ENCODE measurements around the gene DDX52. TPM values are rescaled to one million over a fixed set of nuclear protein-coding genes. Genes with fewer than 3 reads are reported as not detected.

Gene DDX52
- total and polyA plus RNA-seq, 2 of the 8 experiments (the other 6 are each of a cell fraction or from before 2014, with no cell fraction given): 10.0 to 45.9 TPM

GRCh38 chr17:37642681-37643080, 565 bp downstream of the DDX52 start (continued):
- no peak for TF ChIP-seq CHD7 (IDR thresholded peaks at IDR 0.05; ENCODE audit: insufficient replicate concordance, low read length)
- no peak for TF ChIP-seq CHD1 (IDR thresholded peaks at IDR 0.05; ENCODE audit: low read depth, low read length)
- TF ChIP-seq CHD2 (IDR thresholded peaks at IDR 0.05; ENCODE audit: low read length): no peak
- no peak for TF ChIP-seq CREB1 (IDR thresholded peaks at IDR 0.05)
- no peak for TF ChIP-seq RBBP5 (IDR thresholded peaks at IDR 0.05; ENCODE audit: borderline replicate concordance, low read depth, low read length)
- no peak for TF ChIP-seq ATF3 (IDR thresholded peaks at IDR 0.05; ENCODE audit: insufficient read depth, low read depth, low read length)
- TF ChIP-seq ASH2L (IDR thresholded peaks at IDR 0.05; ENCODE audit: low read length): no peak
- no peak for TF ChIP-seq RFX5 (IDR thresholded peaks at IDR 0.05; ENCODE audit: borderline replicate concordance, low read depth, low read length)
- no peak for TF ChIP-seq HDAC2 (IDR thresholded peaks at IDR 0.05; ENCODE audit: borderline replicate concordance in 1 of 2, low read depth in 2 of 2, low read length in 2 of 2)

Data from H1 (cell line).